GM10248 (cell line): Measurements from ENCODE around the gene NADSYN1.

ENCODE experiments used
- CTCF ChIA-PET: fragments of 300-600 bp; sonication (Branson Sonifier 250); formaldehyde crosslinking; extraction: SDS; loops from one replicate; lab custom pipeline; 2021; ENCODE audit warnings: antibody characterized with exemption; lab: Yijun Ruan, JAX
- POLR2A ChIA-PET: fragments of 350-650 bp; sonication (Branson Sonifier 250); formaldehyde crosslinking; extraction: SDS; loops from one replicate; lab custom pipeline; 2020; ENCODE audit warnings: antibody characterized with exemption; lab: Yijun Ruan, JAX
- DNase-seq: peaks from one replicate; pipeline ENCODE4 v3.0.0; 2012; ENCODE audit errors: extremely low spot score
- TF ChIP-seq, protein P1 (sequence below): IDR thresholded peaks from 2 replicates; pipeline ENCODE4 v1.5.1; 2012; ENCODE audit warnings: mild to moderate bottlenecking, low read depth; ENCODE audit errors: extremely low read depth, missing control alignments, control extremely low read depth

The NADSYN1 gene

DNA sequence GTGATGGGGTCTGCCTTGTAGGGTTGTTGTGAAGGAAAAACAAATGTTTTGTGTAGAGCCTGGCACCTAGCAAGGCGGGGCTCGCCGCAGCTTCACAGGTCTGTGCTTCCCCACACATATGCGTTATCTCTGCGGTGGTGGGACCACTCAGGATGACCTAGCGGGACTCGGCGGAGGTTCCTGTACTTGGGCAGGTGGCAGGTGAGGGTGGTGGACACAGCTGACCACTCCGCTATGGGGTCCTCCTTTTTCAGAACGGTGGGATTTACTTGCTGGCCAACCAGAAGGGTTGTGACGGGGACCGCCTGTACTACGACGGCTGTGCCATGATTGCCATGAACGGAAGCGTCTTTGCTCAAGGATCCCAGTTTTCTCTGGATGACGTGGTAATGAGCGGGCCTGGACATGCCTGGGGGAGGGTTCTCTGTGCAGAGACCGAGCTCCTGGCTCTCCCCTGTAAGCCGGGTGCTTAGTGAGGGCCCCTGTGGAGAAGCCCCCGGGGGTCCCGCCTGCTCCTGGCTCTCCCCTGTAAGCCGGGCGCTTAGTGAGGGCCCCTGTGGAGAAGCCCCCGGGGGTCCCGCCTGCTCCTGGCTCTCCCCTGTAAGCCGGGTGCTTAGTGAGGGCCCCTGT, 21.3 kb downstream of the NADSYN1 start:
- no peak for DNase-seq
- ChIA-PET CTCF (no interaction called here), POLR2A (no interaction called here)
- TF ChIP-seq, protein P1, sequence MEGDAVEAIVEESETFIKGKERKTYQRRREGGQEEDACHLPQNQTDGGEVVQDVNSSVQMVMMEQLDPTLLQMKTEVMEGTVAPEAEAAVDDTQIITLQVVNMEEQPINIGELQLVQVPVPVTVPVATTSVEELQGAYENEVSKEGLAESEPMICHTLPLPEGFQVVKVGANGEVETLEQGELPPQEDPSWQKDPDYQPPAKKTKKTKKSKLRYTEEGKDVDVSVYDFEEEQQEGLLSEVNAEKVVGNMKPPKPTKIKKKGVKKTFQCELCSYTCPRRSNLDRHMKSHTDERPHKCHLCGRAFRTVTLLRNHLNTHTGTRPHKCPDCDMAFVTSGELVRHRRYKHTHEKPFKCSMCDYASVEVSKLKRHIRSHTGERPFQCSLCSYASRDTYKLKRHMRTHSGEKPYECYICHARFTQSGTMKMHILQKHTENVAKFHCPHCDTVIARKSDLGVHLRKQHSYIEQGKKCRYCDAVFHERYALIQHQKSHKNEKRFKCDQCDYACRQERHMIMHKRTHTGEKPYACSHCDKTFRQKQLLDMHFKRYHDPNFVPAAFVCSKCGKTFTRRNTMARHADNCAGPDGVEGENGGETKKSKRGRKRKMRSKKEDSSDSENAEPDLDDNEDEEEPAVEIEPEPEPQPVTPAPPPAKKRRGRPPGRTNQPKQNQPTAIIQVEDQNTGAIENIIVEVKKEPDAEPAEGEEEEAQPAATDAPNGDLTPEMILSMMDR: no peak

DNA sequence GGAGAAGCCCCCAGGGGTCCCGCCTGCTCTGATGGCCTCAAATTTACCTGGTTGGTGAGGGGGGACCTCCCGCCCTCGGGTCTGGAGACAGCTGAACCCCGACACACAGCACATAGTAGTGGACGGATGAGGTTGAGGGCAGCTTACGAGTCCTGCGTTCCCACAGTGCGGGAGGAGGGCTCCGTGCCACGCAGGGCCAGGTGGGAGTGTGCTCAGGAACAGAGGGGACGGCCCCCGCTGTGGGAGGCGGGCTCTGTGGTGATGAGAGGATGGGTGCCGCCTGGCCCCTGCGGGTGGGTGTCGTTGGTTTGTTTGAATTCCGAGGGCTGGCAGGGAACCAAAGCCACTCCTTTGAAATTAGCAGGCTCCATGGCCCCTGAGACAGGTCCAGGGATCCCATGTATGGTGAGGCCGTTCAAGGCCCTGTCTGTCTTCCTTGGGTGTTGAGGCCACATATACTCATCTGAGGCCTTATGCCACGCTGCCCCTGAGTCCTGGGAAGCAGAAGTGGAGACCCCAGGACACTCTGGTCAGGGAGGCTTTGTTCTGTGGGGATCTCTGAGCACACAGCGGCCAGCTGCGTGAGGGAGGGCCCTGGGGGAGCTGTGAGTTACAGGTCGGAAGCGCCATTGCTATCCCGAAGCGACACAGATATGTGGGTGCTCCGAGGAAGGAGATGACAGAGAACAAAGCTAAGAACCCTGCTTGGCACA, 21.9 kb downstream of the NADSYN1 start:
- no peak for DNase-seq
- TF ChIP-seq, protein P1: no peak
- ChIA-PET POLR2A (no interaction called here), CTCF (no interaction called here)

DNA sequence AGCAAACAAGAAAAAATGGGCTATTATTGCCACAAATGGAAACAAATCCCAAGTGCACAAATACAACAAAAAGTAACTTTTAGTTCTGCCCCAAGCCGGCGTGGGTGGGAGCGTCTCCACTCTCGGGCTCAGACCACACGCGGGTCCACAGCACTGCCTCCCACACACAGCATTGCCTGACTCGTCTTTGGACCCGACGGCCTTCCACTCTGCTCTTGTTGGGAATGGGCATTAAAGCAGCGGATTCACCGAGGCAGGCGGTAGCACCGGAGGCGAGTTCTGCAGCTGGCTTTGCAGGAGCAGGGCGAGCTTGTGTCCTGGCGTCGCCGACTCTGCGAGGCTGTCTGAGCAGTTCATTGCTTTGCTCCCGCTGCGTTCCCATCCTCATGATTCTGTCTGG, 23.0 kb downstream of the NADSYN1 start:
- DNase-seq: no peak
- CTCF ChIA-PET: no interaction called here
- TF ChIP-seq, protein P1: no peak
- POLR2A ChIA-PET: no interaction called here

DNA sequence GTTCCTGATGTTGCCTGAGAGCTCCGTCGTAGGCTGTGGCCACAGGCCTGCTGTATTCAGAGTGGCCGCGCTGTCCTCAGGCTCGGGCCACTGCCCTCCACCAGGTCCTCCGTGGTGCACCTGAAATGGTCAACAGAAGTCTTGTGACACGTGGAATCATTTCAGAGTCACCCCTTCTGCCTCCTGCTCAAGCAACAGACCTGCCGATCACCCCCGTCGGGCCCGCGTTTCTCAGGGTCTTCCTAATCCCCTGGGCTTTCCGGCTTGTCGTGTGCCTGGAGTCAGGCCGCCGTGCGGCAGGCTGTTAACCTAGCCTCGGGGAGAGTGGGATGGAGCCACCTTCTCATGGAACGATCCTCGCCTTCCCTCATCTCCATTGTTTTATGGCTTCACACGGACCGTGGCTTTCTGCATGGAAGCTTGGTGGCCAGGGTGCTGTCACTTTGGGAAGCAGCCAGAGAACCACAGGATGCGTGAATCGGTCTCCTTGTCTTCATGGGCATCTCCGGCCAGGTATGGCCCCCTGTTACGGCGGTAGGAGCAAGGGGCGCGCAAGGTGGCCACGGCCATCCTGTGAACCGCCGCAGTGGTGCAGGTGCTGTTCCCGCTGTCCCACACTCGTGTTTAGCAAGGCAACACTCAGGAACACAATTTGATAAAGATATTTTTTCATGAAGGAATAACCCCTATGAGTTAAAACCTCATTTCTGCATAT, 24.1 kb downstream of the NADSYN1 start:
- ChIA-PET CTCF (no interaction called here), POLR2A (no interaction called here)
- DNase-seq: no peak
- TF ChIP-seq, protein P1: no peak

DNA sequence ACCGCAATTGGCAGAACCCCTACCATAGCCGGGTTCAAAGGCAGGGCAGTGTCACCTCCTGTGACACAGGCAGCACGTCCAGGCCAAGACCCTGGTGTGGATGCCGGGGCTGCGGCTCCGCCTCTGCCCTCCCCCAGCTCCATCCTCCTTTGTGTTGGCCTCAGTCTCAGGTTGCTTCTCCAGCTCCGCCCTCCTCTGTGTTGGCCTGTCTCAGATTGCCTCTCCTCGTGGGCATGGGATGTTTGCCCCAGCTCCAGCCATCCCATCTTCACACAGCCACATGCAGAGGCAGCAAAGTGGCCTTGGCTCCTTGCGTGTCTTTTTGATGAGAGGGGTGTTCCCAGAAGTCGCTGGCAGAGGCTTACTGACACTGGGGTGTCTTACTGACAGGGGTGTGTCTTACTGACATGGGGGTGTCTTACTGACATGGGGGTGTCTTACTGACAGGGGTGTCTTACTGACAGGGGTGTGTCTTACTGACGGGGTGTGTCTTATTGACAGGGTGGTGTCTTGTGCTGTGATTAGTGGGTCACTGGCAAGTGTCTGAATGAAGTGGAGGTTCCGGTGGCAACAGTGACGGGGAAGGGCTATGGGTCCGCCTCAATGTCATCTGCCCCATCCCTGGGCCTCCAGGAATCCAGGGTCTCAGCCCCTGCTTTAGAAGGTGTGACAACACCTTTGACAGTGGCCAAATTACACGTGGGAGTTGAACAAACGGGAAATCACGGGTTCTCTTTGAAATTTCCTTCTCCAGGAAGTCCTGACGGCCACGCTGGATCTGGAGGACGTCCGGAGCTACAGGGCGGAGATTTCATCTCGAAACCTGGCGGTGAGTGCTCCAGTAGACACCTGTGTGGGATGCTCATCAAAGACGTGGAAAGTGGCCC, 24.9 kb downstream of the NADSYN1 start:
- TF ChIP-seq, protein P1: no peak
- DNase-seq: no peak
- ChIA-PET CTCF (no interaction called here), POLR2A (no interaction called here)

DNA sequence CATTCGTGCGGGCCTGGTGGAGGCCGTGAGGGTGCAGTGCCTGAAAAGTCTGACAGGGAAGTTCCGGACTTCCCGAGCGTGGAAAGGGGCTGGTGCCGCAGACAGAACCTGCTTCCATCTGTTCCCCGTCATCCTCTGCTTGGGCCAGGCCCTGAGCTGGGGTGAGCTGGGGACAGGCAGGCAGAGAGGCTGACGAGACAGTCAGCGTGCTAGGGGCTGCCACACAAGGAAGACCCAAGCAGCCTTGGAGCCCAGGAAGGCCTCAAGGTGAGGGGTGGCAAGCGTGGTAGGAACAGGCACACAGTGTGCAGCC, 25.5 kb downstream of the NADSYN1 start:
- no peak for DNase-seq
- ChIA-PET POLR2A (no interaction called here), CTCF (no interaction called here)
- TF ChIP-seq, protein P1: no peak
